CD4-positive, alpha-beta T cell treated with Interleukin-15 for 1 hour (primary cell): ENCODE results near the gene MC4R.

Source experiments
- DNase-seq: peaks from one replicate; pipeline ENCODE4 v3.0.0-alpha.2; 2020

The MC4R gene

DNA sequence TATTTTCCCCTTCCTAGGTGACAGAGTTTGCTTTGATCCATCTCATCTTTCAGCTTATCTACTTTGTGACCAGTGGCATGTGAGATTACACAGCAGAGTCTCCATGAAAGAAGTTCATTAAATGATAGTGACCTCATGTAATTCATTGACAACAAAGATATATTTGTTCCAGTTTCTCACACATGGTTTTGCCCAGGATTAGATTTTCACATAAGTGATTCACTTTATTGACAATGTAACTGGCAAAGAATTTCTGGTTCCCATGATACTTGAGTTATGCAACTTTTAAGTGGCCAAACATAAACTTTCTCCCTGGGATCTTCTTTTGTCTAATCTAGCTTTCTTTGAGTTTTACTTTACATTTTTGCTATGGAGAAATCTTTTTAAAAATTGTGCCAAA lies 50.0 kb downstream of the MC4R start:
- no peak for DNase-seq
